Endometrial microvascular endothelial cells (primary cell): ENCODE data around the gene ZNF91. TPM values are rescaled to one million over a fixed set of nuclear protein-coding genes. Genes with fewer than 3 reads are reported as not detected.
"Not testable (repeated sequence)": the region's sequence is repeated elsewhere in the genome, so short reads cannot be mapped to it uniquely, and the experiment has no call there.

Experiments
- in situ Hi-C: cut with HindIII; loops from 2 replicates; pipeline ENCODE4 v1.10.0; 2017; ENCODE audit warnings: low sequenced_read_pairs, low pct_unique_long_range_greater_than_20kb; ENCODE audit errors: inconsistent ontology term
- total RNA-seq: library from RNA; depleted of rRNA; stranded (reverse); fragments of >200 nt; gene quantifications from one replicate; pipeline ENCODE4 v1.2.3, GENCODE V29; 2015; ENCODE audit errors: inconsistent ontology term

The ZNF91 gene
- total RNA-seq, 1 donor from 2014 or later: 8.9 TPM

DNA sequence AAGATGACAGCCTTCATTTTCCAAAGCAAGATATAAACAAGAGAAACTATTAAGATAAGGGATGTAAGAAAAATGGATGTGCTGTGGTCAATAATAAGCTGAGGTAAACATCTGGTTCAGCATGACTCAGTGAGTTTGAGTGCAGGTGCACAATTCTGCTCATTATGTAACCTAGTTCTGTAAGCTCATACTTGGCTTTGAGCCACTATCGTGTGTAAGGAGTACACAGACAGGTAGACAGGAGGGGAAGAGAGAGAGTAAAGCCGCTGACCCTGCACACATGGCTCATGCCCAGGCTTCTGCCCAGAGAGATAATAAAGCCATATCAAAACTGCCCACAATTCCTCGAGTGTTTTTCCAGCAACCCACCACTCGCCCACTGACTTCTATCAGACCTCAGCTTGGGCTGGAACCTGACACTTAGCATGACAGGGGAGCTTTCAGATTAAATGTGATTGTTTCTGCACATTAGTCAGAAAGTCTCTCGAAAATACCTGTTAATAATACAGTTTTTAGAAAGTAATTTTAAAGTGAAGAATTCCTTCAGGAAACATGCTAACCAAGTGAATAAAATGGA, 51.7 kb downstream of the ZNF91 start:
- in situ Hi-C loops: no loop called here

DNA sequence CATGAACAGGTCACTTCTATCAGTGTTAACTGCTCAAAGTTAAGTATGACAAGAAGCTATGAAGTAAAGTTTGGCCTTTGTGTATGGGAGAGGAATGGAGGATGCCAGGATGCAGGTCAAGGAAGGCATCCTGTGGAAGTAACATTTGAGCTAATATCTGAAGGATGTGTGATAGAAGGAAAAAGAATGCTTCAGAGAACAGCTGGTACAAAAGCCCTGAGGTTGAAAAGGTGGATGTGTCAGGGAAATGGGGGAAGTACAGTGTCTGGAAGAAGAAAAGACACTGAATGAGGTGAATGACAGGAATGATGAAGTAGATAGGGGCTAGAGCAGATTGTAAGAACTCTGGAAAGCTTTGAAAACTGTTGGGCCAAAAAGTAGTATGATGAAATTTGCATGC, 67.1 kb downstream of the ZNF91 start:
- in situ Hi-C loops: no loop called here

DNA sequence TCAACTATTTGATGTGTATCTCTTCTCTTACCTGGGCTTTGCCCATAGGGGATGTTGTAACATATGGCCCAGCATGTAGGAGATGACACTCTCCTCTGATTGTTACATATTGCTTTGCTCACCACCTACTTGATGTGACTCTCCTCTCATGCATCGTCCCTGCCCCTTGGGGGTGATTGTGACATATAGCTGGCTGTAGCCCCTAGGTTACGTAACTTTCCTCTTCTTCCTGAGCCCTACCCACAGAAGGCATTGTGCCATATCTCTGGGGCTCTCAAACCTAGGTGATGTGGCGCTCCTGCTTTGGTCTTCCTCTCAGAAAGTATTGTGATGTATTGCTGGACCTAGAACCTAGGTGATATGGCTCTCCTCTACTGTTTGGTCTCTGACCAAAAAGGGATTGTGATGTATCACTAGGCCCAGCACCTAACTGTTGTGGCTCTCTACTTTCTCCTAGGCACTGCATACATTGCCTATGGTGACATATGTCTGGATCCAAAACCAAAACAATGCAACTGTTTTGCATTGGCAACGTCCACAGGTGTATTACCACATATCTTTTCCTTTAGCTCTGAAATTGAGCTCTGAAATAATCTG, 73.2 kb downstream of the ZNF91 start:
- in situ Hi-C loops: no loop called here

DNA sequence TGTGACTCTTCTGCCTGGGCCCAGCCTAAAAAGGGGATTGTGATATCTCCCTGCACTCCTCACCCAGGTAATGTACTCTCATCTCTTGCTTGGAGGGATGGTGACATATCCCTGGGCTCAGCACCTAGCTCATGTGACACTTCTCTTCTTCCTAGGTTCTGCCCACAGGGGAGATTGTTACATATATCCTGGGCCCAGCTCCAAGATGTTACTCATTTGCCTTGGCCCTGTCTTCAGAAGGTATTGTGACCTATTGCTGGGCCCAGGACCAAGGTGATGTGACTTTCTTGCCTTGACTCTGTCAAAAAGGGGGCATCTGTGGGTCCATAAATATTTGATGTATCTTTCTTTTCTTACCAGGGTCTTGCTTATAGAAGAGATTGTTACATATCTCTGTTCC, 73.9 kb downstream of the ZNF91 start:
- in situ Hi-C loops: not testable (repeated sequence)

DNA sequence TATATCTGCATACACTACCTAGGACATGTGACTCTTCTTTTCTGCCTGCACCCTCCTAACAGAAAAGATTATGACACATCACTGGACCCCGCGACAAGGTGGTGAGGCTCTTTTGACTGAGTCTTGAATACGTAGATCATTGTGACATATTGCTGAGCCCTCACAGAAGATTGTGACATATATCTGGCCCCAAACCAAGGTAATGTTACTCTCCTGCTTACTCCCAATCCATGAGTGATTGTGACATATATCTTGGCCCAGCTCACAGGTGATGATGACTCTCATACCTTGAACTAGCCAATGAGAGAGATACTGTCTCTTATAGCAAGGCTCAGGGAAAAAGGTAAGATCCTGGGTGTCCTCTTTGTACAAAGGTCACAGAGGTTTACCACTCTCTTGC, 75.7 kb downstream of the ZNF91 start:
- in situ Hi-C loops: not testable (repeated sequence)

DNA sequence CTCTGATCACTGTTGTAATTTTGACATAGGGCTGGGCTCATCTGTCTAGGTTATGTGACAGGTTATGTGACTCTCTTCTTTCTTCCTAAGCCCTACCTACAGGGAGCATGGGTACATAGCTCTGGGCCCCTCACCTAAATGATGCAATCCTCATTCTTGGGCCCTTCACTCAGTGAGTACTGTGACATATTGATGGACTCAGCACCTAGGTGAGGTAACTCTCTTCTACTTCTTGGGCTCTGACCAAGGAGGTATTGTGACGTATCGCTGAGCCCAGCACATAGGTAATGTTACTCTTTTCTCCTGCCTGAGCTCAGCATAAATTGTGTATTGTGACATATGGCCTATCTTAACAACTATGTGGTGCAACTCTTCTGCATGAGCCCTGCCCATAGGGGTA, 76.3 kb downstream of the ZNF91 start:
- in situ Hi-C loops: not testable (repeated sequence)

DNA sequence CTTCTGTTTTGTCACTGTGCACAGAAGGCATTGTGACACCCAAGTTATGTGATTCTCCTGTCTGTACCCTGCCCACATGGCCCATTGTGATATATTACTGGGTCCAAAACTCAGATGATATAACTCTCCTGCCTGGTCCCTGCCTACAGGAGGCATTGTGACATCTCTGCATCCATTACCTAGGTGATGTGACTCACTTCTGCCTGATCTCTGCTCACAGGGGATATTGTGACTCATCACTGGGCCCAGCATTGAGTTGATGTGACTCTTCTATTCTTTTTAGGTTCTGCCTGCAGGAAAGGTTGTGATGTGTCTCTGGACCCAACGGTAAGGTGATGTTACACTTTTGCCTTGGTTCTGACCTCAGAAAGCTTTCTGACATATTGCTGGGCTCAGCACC, 77.1 kb downstream of the ZNF91 start:
- in situ Hi-C loops: no loop called here

DNA sequence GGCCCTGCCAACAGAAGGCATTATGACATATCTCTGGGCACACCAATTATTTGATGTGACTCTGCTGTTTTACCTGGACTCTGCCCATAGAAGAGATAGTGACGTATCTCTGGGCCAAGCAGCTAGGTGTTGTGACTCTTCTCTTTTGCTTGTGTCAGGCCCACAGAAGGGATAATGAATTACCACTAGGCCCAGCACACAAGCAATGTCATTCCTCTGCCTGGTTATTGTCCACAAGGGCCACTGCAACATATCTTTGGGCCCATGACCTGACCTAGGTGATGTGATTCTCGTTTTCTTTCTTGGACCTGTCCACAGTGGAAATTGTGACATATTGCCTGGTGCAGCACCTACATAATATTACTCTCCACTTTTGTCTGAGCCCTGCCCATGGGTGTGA, 80.0 kb downstream of the ZNF91 start:
- in situ Hi-C loops: no loop called here

DNA sequence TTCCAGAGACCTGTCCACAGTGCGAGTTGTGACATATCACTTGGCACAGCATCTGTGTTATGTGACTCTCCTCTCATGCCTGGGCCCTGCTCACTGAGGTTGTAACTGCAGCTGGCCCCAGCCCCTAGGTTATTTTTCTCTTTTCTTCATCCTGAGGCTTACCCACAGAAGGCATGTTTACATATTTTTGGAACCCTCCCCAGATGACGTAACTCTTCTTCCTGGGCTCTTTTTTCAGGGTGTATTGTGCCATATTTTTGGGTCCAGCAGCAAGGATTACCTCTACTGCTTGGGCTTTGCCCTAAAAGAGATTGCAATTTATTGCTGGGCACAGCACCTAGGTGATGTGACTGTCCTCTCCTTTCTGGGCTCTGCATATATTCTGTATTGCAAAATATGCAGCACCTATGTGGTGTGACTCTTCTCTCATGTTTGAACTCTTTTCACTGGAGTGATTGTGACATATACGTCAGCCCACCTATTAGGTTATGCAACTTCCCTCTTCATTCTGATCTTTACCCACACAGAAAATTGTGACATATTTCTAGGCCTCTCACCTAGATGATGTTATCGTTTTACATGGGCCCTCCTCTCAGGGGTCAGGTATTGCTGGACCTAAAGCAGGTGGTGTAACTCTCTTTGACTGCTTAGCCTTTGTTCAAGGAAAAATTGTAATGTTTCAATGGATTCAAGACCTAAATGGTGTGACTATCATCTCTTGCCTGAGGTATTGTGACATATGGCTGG, 80.6 kb downstream of the ZNF91 start:
- in situ Hi-C loops: no loop called here

DNA sequence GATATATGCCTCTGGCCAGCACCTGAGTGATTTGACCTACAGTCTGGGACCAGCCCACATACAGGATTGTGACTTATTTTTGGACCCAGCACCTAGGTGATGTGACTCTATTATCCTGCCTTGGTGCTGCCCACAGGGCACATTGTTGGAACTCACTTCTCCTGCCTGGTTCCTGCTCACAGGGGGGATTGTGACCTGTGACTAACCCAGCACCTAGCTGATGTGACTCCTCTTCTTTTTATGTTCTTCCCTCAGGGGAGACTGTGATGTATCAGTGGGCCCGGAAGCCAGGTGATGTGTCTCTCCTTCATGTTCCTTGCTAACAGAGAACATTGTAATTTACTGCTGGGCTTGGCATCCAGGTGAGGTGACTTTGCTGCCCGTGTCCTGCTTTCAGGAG, 82.1 kb downstream of the ZNF91 start:
- in situ Hi-C loops: no loop called here

DNA sequence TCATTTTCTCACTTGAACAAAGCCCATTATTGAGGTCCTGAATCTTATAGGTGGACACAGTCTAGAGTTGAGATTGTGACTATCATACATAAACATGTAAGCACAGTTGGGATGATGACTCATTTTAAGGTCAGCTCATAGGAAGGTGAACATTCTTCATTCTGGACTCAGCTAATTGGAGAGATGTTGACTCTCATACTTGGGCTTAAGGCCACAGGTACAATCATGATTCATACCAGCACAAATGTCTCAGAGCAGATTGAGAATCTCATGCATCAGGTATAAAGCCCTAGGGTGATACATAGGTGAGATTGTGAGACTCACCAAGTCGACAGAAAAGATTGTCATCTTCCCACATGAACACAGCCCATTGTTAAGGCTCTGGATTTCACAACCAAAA, 82.8 kb downstream of the ZNF91 start:
- in situ Hi-C loops: no loop called here

DNA sequence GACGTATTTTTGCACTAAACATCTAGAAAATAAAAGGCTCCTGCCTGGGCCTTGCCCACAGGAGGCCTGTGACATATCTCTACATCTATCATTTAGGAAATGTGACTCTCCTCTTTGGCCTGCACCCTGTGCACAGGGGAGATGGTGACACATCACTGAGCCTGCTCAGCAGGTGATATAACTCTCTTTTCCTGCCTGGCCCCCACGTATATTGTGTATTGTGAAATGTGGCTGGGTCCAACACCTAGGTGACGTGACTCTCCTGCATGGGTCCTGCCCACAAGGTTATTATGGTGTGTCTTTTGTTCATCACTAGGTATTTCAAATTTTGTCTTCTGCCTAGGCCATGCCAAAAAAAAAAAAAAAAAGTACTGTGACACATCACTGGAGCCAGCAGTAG, 83.7 kb downstream of the ZNF91 start:
- in situ Hi-C loops: no loop called here

DNA sequence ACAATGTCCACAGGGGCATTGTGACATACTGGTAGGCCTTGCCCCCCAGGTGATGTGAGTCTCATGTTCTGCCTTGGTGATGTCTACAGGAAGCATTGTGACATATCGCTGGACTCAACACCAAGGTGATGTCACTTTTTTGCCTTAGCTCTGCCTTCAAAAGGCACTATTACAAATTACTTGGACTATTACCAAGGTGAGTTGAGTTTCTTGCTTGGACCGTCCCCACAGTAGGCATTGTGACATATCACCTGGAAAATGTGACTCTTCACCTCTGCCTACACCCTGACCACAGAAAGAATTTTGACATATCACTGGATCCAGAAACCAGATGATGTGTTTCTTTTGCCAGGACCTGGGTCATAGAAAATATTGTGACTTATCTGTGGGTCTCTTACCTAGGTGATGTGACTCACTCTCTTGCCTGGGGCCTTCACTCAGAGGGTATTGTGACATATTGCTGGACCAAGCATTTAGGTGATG, 84.5 kb downstream of the ZNF91 start:
- in situ Hi-C loops: no loop called here

DNA sequence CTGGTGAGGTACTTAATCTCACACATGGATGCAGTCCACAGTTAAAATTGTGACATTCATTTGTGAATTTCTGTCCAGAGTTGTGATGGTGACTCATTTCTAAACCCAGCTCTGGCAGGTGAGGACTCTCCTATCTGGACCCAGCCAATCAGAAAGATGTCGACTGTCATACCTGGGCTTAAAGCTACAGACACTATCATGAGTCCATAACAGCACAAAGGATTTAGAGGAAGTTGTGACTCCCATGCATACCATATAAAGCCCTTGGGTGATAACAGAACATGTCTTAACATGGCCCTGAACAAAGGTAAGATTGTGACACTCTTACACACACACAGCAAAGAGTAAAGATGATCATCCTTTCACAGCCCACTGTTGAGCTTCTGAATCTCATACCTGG, 85.3 kb downstream of the ZNF91 start:
- in situ Hi-C loops: no loop called here

DNA sequence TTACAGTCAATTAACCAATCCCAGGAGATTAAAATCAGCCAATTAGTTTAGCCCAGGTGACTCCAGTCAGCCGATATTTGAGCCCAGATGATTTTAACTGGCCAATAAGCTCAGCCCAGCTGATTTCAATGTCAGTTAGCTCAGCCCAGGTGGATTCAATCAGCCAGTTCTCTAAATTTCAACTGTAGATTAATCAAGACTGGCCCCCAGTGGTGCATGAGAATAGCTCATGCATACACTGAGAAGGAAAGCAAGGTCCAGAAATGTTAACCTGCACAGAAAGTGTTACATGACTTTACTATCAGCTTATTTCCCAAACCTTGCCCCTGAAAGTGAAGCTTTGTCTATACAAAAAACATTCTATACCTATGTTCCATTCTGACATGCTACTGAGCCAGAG, 89.7 kb downstream of the ZNF91 start:
- in situ Hi-C loops: no loop called here

DNA sequence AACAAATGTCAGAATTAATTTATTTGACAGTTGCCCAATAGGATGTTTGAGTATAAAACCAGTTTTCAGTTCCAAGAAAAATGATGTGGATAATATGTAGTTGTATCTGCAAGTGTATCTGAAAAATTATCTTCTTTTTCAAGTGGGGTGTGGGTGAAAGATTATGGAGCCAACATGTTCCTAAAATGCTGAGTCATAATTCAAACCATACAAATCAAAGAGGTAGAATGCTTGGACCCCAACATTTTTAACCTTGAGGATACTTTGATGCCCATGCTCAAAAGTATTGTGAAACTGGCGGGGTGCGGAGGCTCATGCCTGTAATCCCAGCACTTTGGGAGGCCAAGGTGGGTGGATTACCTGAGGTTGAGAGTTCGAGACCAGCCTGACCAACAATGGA, 91.0 kb downstream of the ZNF91 start:
- in situ Hi-C loops: no loop called here

DNA sequence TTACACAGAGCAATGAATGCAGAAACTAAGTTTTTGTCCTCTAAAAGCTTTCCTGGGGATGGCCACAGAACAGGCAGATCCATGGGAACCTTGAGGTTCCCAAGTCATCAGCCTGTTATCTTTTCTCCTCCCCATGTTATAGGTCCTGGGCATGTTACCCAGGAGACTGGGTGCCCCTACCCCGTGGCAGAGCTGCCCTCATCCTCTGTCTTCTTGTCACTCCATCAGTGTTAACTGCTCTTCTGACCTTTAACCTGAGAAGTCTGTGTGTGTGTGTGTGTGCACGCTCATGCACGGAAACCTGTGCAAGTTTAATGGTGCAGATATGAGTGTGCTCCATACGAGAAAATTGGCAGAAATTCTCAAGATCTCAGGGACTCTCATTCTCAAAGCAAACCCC, 101.1 kb downstream of the ZNF91 start:
- in situ Hi-C loops: no loop called here

DNA sequence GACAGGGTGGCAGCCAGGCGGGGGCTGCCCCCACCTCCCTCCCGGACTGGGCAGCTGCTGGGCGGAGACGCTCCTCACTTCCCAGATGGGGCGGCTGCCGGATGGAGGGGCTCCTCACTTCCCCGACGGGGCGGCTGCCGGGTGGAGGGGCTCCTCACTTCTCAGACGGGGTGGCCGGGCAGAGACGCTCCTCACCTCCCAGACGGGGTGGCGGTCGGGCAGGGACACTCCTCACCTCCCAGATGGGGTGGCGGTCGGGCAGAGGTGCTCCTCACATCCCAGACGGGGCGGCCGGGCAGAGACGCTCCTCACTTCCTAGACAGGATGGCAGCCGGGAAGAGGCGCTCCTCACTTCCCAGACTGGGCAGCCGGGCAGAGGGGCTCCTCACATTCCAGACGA, 105.3 kb downstream of the ZNF91 start:
- in situ Hi-C loops: not testable (repeated sequence)
